ENCODE data around the gene ANKK1.

Gene ANKK1

DNA sequence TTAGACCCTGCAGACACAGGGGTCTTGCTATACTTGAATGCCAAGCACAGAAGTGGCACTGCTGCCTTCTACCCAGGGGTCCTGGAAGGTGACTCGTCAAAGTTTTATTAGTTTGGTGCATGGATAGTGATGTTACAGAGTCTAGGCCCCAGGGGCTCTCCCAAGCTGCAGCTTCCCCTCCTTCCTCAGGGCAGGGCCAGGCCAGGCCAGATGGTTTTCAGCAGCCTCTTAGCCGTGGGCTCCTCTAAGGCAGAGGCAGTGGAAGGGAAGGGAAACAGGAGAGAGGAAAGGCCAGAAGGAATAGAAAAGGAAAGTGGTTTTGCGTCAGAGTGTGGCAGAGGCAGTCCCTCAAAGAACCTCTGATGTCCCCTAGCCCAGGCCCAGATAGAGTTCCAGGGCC lies 21.9 kb downstream of the ANKK1 start:
- DNase-seq, result no peak

DNA sequence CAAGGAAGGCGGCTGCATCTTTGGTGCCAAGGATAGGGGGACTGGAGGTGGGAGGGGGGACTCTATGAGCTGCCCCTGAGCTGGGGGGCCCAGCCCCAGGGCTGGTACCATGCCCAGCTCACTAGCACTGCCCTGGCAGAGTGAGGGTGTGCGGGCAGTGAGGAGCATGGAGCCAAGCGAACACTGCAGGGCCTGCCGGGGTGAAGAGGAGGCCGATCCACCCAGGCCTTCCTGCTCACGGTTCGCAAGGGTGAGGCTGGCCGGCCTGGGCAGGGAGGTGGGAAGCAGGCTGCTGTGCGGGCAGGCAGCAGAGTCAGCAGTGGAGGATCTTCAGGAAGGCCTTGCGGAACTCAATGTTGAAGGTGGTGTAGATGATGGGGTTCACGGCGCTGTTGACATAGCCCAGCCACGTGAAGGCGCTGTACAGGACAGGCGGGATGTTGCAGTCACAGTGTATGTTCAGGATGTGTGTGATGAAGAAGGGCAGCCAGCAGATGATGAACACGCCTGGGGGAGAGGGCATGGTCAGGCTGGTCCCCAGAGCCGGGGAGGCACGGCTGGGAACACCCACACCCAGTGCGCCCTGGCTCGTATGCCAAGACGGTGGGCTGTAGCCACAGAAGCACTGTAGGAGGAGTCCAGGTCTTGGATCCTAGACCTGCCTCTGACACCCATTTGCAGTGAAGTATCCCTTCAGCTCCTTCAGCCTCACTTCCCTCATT lies 23.0 kb downstream of the ANKK1 start:
- peak; percentile 1 to 6 for DNase-seq

DNA sequence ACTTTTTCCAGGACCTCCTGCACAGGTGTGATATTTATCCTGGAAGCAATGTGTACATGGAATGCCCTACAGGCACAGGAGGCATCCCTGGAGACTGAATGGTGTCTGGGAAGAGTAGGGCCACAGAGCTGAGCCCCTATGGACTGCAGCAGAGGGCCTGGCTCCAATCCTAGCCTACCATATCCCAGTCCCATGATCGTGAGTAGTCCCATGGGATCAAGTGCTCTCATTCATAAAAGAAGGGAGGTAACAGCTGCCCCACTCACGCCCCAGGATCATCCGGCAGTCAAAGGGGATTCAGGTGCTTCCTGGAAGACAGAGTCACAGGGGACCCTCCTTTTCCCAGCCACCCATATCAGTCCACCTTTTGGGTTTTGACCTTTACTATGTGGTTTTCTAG lies 24.0 kb downstream of the ANKK1 start:
- DNase-seq, result no peak

DNA sequence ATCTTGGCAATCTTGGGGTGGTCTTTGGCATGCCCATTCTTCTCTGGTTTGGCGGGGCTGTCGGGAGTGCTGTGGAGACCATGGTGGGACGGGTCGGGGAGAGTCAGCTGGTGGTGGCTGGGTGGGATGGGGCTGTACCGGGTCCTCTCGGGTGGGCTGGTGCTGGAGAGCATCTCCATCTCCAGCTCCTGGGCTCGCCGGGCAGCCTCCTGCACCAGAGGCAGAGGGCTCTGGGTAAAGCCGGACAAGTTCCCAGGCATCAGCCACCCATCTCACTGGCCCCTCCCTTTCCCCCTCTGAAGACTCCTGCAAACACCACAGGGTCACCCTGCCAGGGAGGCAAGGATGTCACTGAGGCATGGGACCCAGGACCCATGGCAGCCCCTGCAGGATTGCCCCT lies 25.1 kb downstream of the ANKK1 start:
- no peak for DNase-seq

DNA sequence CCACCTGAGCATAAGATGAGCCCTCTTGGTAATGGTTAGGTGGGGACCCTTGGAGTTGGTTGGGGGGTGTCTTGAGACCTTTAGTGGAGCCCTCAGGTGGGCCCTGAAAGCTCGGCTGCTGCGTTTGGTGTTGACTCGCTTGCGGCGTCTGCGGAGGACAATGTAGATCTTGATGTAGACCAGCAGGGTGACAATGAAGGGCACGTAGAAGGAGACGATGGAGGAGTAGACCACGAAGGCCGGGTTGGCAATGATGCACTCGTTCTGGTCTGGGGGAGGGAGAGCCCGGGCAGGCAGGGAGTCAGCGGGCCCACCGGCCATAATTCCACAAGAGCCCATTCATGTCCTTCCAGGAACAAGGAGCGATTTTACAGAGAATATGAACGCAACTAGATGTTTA lies 27.8 kb downstream of the ANKK1 start:
- no peak for DNase-seq

DNA sequence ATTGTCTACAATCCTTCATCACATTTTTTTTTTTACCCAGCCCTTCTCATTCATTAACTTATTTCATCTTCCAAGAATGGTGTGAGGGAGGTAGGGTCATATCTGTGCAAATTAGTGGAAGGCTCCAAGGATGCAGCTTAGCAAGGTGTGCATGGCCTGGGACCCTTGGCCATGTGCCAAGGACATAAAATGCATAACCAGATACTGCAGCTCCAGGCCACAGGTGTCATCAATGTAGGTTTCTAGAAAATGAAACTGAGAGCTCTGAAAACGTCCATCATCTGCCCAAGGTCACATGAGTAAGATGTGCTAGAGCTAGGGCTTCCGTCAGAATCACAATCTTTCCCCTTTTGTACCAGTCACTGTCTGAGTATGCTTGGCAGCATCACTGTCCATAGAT lies 29.8 kb downstream of the ANKK1 start:
- DNase-seq, result no peak

DNA sequence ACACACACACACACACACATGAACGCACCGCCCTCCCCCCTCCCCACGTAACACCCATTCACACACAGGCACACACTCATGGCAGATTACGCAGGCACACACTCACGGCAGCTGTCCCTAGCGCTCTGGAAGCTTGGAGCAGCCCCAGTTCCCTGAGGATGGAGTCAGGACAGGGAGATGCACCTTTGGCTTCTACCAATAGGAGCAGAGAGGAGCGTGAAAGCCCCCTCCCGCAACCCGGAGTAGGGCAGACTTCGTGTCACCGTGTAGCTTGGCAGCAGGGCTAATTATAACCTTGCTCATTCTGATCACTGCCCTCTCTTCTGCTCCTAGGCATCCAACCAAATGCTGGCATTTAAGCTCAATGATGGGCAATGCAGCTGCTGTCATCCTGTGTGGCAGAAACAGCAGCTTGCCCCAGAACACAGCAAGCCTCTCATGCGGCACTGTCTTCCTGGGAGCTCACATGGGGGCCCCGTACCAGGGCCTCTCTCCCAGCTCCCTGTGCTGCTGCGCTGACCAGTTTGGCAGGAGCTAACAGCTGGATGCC lies 31.9 kb downstream of the ANKK1 start:
- no peak for DNase-seq

DNA sequence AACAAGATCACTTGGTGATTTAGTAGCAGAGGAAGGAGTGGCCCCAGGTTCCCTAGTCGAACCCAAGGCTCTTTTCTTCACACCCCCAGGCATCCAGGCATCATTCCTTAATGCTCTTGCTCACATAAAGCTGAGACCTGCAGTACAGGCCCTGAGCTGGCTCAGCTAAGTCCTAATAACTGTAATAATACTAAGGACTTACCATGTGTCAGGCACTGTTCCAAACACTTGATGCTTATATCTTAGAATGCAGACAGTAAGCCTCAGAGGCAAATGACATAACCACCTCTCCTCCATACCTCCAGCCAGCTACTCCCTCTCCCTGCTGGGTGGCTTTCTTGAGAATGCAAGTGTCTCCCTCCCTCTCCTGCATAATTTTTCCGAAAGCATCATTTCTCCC lies 33.2 kb downstream of the ANKK1 start:
- no peak for DNase-seq

DNA sequence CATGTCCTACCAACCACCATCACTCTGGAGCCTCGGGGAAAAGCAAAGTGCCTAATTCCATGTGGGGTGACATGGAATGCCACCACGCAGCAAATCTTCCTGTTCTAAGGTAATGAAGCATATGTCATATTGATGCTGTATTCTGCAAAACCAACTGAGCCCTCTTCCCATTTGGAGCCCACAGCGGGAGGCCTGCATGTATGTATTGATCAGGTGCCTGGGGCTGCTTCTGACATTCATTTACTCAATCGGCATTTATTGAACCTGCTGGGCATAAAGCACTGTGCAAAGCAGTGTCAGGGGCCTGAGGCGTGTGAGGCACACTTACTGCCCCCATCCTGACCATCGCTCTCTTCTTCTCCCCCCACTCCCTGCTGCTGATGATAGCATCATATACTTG lies 39.1 kb downstream of the ANKK1 start:
- no peak for DNase-seq

DNA sequence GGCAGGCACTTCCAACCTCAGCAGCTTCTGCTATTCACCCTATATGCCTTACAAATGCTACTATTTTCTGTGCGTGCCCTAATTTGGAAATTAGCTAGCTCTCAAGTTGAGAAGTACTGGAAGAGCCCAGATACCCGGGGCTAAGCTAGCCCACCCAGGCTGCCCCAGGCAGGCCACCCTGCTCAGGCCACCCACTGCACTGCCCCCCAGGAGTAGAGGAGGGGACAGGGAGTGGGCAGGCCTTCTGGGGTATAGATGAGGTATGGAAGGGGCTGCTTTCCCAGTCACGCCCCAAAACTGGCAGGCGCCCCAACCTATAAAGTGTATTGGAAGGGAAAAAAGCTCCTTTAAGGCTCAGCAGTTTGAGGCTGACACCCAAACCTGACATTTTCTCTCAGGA lies 44.2 kb downstream of the ANKK1 start:
- DNase-seq, result no peak

DNA sequence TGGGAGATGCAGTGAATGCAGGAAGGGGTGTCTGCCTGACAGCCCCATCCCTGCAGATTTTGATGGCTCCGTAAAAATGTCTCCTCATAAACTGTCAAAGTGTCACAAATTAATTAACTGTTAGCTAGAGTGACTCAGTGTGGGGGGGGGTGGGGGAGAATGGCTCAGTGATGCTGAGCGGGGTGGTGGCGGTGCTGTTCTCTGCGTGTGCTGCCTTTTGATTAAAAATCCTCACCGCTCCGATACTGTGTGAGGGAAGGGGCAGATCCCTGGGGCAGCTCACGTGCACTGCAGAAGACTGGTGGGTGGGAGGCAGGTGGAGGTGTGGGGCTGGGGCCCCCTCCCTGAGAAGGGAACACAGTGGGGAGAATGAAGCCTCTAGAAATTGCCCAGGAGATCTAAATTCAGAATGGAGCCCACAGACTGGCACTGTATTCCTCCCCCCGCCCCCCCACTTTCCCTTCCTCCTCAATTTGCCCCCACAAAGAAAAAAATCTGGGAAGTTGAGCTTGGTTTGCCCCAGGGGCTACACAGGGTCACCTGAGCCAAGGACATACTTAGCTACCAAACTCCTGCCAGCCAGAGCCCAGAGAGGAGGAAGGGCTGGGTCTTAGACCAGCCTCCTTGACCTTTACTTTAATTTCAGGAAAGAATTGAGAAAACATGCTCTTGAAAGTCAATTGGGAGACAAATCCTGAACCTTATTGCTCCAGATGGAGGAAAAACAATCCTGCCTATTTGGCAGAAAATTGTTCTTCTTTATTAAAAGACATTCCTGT lies 47.8 kb downstream of the ANKK1 start:
- no peak for DNase-seq

DNA sequence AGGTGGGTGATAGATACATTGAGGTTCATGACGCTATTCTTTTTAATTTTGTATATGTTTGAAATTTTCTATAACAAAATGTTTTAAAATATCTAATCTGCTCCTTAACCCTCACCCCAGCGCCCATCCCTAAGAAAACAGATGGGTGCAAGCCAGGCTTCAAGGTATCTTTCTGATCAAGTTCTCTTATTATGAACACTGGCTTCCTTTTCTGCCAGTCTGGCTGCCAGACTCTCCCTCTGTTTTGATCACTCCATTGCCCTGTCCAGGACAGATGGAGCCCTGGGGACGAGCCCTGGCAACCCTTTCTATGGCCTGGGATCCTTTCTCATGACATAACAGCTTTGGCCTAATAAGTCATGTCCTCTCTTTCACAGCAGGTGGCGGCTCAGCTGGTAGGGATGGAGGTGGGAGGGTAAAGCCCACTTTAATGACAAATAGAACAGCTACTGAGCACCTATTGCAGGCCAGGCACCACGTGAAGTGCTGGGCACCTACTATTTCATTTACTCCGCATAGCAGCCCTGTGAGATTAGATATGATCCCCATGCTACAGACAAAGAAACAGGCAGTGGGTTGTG lies 49.2 kb downstream of the ANKK1 start:
- DNase-seq, result no peak

DNA sequence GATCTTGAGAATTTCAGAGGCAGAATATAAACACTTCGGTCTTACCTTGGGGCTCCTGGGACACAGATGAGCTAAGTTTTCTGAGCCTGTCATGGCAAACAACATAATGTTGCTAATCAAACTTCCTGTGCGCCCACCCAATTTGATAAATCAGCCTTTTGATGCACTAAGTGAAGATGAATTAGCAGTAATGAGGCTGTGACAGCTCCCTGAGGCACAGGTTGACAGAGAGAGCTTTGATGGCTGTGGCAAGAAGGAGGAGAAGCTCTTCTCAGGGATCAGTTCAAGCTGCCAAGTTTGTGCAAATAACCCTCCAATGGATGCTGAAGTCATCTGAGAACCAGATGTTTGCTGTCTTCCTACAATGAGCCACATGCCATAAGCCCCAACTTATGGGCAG lies 53.2 kb downstream of the ANKK1 start:
- no peak for DNase-seq

DNA sequence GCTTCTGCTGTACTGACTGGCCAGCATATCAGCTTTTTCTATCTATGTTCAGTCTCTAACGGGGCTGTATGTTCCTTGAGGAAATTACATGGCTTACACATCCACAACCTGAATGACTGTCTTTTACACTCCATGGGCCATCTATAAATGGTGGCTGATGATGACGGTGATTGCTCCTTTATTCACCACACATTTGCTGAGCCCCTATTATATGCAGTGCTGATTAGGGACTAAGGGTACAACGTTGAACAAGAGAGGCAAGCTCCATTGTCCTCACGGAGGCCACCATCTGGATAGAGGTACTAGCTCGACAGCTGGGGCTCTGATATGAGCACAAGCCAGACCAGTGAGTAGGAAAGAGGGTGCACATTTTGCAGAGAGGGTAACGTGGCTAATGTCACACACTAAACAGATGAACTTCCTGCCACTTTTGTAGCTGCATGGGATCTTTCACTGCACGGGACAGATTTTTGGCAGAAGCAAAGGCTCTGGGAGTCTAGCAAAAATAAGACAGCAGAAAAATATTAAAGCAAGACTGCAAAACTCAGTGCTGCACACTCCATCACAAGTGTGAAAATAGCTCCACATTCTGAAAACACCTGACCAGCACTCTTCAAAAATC lies 57.0 kb downstream of the ANKK1 start:
- DNase-seq, result no peak

DNA sequence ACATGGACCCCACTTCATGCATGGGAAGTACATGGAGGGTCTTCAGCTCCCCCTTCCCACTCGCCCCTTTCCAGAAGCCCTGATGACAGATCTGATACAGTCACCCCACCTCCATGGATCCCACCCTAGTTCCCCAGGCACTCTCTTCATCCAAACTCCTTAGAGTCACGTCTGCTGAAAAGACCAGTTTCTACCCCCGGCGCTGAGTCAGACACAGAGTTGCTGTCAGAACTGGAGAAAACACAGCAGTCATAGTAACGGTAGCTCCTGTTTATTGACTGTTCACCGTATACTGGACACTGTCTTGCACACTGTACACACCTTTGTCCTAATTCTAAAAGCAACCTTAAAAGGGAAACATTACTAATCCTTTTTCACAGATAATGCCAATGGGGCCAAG lies 58.5 kb downstream of the ANKK1 start:
- DNase-seq, result no peak

DNA sequence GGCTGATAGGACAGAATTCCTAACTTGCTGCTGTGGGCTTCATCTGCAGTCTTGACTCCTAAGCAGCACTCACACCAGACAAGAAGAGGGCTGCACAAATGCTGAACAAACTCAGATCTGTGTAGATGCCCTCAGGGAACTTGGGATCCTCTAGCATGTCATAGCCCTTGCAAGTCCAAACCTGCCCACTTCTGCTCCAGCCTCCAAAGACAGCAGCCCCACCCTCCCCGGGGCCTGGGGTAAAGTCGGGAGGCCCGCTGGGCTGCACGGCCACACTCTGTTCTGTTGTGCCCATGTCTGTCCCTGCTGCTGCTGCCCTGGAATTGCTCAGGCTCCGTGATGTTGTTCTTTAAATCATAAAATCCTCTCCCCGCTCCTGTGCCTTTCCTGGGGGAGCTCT lies 59.4 kb downstream of the ANKK1 start:
- no peak for DNase-seq

DNA sequence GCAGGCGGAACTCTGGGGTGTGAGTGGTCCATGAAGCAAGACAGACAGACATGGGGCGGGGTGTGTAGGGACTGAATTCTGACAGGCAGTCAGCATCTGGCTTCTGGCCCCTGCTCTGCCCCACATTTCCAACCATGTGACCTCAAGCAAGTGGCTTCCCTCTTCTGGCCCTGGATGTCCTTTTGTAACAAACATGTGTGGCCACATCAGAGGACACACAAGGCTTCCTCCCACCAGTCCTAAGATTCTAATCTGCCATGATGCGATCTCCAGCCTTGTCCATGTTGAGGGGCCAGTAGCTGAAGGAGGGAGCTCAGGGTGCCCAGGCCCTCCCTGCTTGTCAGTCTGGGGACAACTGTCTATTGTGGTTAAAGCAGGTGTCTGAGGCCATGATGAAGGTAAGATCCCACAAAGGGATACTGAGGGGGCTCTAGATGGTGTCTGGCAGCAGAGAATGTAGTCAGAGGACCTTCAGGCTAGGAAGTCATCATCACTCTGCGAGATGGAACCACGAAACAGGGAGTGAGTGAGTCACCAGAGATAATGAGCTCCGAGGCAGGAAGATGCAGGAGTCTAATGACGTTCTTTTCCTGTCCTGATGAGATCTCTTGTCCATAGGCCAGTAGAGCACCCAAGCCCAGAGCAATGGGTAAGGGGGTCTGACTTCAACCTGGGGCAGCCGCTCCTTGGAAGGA lies 60.2 kb downstream of the ANKK1 start:
- DNase-seq, result no peak

DNA sequence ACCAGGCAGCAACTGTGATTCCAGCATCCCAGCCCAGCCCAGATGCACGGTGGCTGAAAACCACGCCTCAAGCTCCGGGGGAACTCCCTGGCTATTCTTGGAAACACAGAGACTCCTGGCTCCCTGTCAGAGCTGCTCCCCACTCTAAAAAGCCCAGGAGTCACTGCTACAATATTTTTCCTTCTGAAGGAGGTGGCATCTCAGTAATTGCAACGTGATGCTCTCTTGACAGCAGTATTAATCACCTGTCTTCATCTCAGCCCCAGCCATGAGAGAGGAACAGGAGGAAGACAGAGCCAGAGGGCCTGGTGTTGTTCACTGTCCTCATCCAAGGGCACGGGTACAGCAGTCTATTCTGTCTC lies 60.7 kb downstream of the ANKK1 start:
- no peak for DNase-seq

DNA sequence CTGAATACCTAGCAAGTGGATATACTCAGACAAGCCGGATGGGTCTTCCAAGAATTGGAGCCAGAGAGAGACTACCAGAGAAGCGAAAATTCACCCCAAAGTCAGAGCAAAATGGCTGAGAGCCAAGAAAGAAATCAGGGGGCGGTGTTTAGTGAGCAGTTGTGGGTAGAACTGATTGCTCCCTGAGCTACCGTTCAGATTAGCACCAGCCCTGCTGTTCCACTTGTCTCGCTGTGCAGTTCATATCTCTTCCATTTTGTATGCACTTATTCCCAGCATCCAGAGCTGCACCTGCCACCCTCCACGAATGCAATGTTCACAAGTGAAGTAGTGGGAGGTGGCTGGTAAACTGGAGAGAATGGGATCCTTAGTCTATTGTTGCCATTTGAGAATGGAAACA lies 62.2 kb downstream of the ANKK1 start:
- no peak for DNase-seq
